RWPE2 (cell line): ENCODE measurements around the gene CACHD1.
A peak's percentile ranks its signal among the peaks of the same experiment; 100 is the strongest.

Experiments used
- ATAC-seq: fragments of 200-7000 bp; cut with Tn5 transposase; 3 replicates; pipeline ENCODE4 v1.9.1; 2021; ENCODE audit warnings: low read depth
- DNase-seq: peaks from one replicate; pipeline ENCODE4 v3.0.0-alpha.2; 2020; ENCODE audit warnings: low spot score
- H3K27ac ChIP-seq: fragments of 450-650 bp; 2 replicates; pipeline ENCODE4 v1.5.1; 2017; ENCODE audit warnings: mild to moderate bottlenecking; ENCODE audit not compliant: poor library complexity, severe bottlenecking
- H3K27me3 ChIP-seq: fragments of 250-450 bp; sonication (Bioruptor Pico); 2 replicates; pipeline ENCODE4 v1.5.1; 2021; ENCODE audit warnings: mild to moderate bottlenecking, moderate library complexity; ENCODE audit not compliant: insufficient read depth, poor library complexity, severe bottlenecking
- H3K36me3 ChIP-seq: fragments of 250-450 bp; sonication (Bioruptor Pico); 2 replicates; pipeline ENCODE4 v1.5.1; 2020; ENCODE audit warnings: low read depth, mild to moderate bottlenecking, moderate library complexity
- H3K4me1 ChIP-seq: fragments of 250-450 bp; sonication (Bioruptor Pico); 2 replicates; pipeline ENCODE4 v1.5.1; 2021; ENCODE audit warnings: mild to moderate bottlenecking, moderate library complexity; ENCODE audit not compliant: insufficient read depth, poor library complexity, severe bottlenecking
- H3K4me3 ChIP-seq: fragments of 250-450 bp; sonication (Bioruptor Pico); 2 replicates; pipeline ENCODE4 v1.5.1; 2021; ENCODE audit warnings: mild to moderate bottlenecking, moderate library complexity; ENCODE audit not compliant: severe bottlenecking
- H3K9me3 ChIP-seq: fragments of 250-450 bp; sonication (Bioruptor Pico); 2 replicates; pipeline ENCODE4 v1.5.1; 2021; ENCODE audit warnings: mild to moderate bottlenecking, moderate library complexity; ENCODE audit not compliant: severe bottlenecking
- TF ChIP-seq, protein P1 (sequence below): fragments of 450-650 bp; IDR thresholded peaks from one replicate; pipeline ENCODE4 v1.5.1; 2017; ENCODE audit warnings: mild to moderate bottlenecking, moderate library complexity; ENCODE audit not compliant: poor library complexity, severe bottlenecking

CACHD1 gene

DNA sequence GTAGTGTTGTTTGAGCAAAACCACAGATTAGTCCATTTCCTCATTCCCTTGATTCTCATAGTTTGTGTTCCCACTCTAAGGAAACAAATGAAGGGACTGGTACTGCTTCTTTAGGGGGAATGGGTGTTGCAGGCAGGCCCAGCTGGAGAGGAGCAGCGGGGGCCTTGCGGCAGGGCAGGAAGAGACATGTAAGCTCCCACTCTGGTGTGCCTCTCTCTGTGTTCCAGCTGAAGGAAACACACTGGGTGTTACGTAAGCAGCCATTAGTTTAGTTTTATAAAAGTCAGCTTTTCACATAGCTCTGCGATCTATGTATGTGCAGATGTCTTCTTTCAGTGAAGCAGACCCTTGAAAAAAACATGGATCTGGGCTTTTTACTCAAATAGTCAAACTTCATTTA is 99.5 kb downstream of the CACHD1 start:
- H3K27ac ChIP-seq, result no peak overlapping the region
- H3K9me3 ChIP-seq, result no peaks in the 10 kb centered on the region
- H3K27me3 ChIP-seq, result no peaks in the 10 kb centered on the region
- no peak overlapping the region for H3K4me3 ChIP-seq
- no peaks in the 10 kb centered on the region for H3K4me1 ChIP-seq
- H3K36me3 ChIP-seq, result no peaks in the 10 kb centered on the region
- DNase-seq, result no peak
- TF ChIP-seq, protein P1, sequence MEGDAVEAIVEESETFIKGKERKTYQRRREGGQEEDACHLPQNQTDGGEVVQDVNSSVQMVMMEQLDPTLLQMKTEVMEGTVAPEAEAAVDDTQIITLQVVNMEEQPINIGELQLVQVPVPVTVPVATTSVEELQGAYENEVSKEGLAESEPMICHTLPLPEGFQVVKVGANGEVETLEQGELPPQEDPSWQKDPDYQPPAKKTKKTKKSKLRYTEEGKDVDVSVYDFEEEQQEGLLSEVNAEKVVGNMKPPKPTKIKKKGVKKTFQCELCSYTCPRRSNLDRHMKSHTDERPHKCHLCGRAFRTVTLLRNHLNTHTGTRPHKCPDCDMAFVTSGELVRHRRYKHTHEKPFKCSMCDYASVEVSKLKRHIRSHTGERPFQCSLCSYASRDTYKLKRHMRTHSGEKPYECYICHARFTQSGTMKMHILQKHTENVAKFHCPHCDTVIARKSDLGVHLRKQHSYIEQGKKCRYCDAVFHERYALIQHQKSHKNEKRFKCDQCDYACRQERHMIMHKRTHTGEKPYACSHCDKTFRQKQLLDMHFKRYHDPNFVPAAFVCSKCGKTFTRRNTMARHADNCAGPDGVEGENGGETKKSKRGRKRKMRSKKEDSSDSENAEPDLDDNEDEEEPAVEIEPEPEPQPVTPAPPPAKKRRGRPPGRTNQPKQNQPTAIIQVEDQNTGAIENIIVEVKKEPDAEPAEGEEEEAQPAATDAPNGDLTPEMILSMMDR, result no peak
- ATAC-seq, result no peak

DNA sequence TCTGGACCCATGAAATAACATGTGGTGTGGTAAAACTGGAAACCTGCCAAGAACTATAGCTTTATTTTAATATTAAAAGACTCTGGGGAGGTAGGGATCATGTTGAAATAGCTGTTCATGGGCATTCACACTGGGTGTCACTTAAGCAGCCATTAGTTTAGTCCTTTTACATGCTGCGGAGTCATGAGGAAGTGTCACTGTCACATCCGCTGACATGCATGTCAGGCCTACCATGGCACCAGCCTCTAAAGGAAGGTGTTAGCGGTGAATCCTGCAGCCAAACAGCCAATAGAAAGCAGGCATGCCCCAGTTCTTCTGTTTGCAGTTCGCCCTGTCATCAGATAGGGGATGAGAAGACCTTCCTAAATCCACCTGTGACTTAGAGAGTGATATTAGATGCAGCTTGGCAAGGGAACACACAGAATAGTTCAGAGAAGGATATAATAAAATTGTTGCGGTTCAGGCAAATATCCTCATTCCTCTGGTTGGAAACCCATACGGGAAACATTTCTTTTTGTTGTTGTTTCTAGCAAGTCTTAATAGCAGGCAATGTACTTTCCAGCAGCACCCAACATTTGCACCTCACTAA is 100.4 kb downstream of the CACHD1 start:
- Histone ChIP-seq H3K4me3 (no peak overlapping the region), H3K36me3 (no peaks in the 10 kb centered on the region), H3K27ac (no peak overlapping the region), H3K9me3 (no peaks in the 10 kb centered on the region), H3K4me1 (no peaks in the 10 kb centered on the region), H3K27me3 (no peaks in the 10 kb centered on the region)
- DNase-seq (no peak), ATAC-seq (no peak)
- TF ChIP-seq, protein P1, result no peak

DNA sequence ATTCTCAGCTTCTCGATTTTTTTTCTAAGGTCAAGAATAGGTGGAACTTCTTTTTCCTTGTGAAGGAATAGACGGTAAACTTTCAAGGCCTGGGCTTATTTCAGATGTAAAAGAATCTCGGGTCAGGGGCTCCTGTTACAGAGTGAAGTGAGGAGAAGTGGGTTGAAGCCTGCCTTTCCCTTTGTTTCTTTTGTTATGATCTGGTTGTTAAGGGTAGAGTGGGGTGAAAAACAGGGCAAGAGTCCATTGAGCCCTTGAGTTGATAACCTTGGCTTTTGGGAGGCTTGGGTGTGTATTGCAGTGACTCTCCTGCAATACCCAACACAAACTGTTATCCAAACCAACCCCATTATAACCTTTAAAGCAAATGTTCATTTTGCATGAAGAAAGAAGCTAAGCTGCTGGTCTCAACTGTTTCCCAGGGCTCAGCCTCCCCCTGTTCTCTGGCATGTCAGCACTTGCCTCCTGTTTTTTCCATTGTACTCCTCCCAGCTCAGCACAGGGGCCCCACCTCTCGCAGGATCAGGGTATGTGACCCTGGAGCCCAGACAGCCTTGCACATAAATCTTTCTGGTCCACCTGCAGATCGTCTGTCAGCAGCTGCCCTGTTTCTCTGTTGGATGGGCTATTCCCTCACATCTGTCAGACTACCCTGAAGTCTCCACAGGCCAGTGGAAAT is 102.4 kb downstream of the CACHD1 start:
- Histone ChIP-seq H3K4me3 (no peak overlapping the region), H3K27me3 (no peaks in the 10 kb centered on the region), H3K27ac (no peak overlapping the region), H3K4me1 (no peaks in the 10 kb centered on the region), H3K9me3 (no peaks in the 10 kb centered on the region), H3K36me3 (no peaks in the 10 kb centered on the region)
- DNase-seq (no peak), ATAC-seq (0 out of 3 replicates have a peak, but pooled peaks have one; percentile 27)
- TF ChIP-seq, protein P1, result no peak

DNA sequence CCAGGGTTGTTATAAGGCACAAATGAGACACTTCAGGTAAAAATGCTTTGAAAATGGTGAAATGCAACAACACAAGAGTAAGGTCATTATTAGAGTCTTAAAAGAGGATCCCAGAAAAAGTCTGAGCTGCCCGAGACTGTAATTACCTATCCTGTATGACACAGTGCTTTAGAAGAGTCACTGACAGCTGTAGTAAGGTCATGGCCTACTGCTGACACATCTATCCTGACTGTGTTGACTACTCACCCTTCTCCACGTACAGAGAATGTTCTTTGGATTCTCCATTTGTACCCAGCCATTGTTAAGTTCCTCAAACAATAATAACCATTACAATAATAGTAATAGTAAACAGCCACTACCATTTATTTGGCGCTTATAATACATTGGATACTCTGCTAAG is 104.4 kb downstream of the CACHD1 start:
- DNase-seq (no peak), ATAC-seq (peak; percentile 79; the same call in 2 of the 3 replicates)
- H3K27ac ChIP-seq, result no peak overlapping the region
- H3K4me1 ChIP-seq, result no peaks in the 10 kb centered on the region
- no peaks in the 10 kb centered on the region for H3K36me3 ChIP-seq
- no peaks in the 10 kb centered on the region for H3K27me3 ChIP-seq
- no peak overlapping the region for H3K4me3 ChIP-seq
- no peaks in the 10 kb centered on the region for H3K9me3 ChIP-seq
- TF ChIP-seq, protein P1, result no peak
